ENCODE measurements around the gene FOXA2.

Gene FOXA2

GRCh38 chr20:22536141-22536828, 48.1 kb downstream of the FOXA2 start:
- DNase-seq: no peak

GRCh38 chr20:22535483-22535882, 48.9 kb downstream of the FOXA2 start:
- no peak for DNase-seq

GRCh38 chr20:22533823-22534751, 50.3 kb downstream of the FOXA2 start:
- no peak for DNase-seq

- DNase-seq: no peak
Measured at GRCh38 chr20:22532598-22532997, 51.8 kb downstream of the FOXA2 start.

- no peak for DNase-seq
Measured at GRCh38 chr20:22531756-22532155, 52.6 kb downstream of the FOXA2 start.

- no peak for DNase-seq
Measured at GRCh38 chr20:22531056-22531615, 53.2 kb downstream of the FOXA2 start.

All from NCI-H226 (cell line).